CD4-positive, alpha-beta T cell treated with Interleukin-1 beta for 1 hour (primary cell): Measurements from ENCODE around the gene FLOT2.
A peak's percentile ranks its signal among the peaks of the same experiment; 100 is the strongest.
"Not testable (repeated sequence)": the region's sequence is repeated elsewhere in the genome, so short reads cannot be mapped to it uniquely, and the experiment has no call there.

Experiments
- DNase-seq, 2 donors: peaks; one replicate each; pipeline ENCODE4 v3.0.0-alpha.2; 2020 to 2022

FLOT2 gene

GRCh38 chr17:28841901-28842281 is 55.6 kb downstream of the FLOT2 start:
- DNase-seq: peak in 1 of 2 donors; percentile 16

- no peak for DNase-seq
These were observed 58.3 kb downstream of the FLOT2 start for GRCh38 chr17:28839221-28839620.

GRCh38 chr17:28836541-28836940 is 61.0 kb downstream of the FLOT2 start:
- DNase-seq: not testable (repeated sequence)

- no peak for DNase-seq
These were observed 63.1 kb downstream of the FLOT2 start for GRCh38 chr17:28834420-28834819.
